H1 (cell line): ENCODE data around the gene TAF8. TPM values are rescaled to one million over a fixed set of nuclear protein-coding genes. Genes with fewer than 3 reads are reported as not detected.

Experiments
- polyA plus RNA-seq, 7 experiments: library from polyadenylated mRNA; depleted of rRNA in 3 of 7; stranded (reverse) in 5 of 7; unstranded in 2 of 7; fragments of >200 nt in 5 of 7; fragments of 200-250 nt in 2 of 7; gene quantifications; 1 replicate in 5 of 7; 2 replicates in 1 of 7; 4 replicates in 1 of 7; pipeline versions ENCODE4 v1.2.1 to v1.2.3, GENCODE V29; 2011 to 2013; ENCODE audit warnings: missing spikeins in 2 of 7, mixed read lengths in 2 of 7
- total RNA-seq: library from RNA; stranded (reverse); fragmentation: NEBNext Ultra II Directional; extraction: Animal tissue kit (Norgen Biotek cat#: 25700); gene quantifications from 2 replicates; pipeline ENCODE4 v1.2.1, GENCODE V29; 2021
- TF ChIP-seq, protein P1 (sequence below): fragments of 300-600 bp; sonication (generic); IDR thresholded peaks from 2 replicates; pipeline ENCODE4 v1.7.1; 2012; ENCODE audit warnings: low read length, moderate library complexity, mild to moderate bottlenecking, inconsistent platforms; ENCODE audit not compliant: insufficient replicate concordance

Gene TAF8
- total and polyA plus RNA-seq, 2 of the 8 experiments (the other 6 are each of a cell fraction or from before 2014, with no cell fraction given), result 32.2 to 34.0 TPM

DNA sequence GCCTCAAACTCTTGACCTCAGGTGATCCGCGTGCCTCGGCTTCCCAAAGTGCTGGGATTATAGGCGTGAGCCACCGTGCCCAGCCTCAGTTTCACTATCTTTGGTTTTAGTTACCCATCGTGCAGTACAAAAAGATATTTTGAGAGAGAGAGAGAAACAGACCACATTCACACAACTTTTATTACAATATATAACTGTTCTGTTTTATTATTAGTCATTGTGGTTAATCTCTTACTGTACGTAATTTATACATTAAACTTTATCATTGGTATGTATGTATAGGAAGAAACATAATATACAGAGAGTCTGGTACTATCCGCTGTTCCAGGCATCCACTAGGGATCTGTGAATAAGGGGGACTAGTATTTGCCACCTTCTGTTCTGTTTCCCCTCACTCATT is 29.4 kb upstream of the TAF8 start (continued):
- TF ChIP-seq, protein P1, sequence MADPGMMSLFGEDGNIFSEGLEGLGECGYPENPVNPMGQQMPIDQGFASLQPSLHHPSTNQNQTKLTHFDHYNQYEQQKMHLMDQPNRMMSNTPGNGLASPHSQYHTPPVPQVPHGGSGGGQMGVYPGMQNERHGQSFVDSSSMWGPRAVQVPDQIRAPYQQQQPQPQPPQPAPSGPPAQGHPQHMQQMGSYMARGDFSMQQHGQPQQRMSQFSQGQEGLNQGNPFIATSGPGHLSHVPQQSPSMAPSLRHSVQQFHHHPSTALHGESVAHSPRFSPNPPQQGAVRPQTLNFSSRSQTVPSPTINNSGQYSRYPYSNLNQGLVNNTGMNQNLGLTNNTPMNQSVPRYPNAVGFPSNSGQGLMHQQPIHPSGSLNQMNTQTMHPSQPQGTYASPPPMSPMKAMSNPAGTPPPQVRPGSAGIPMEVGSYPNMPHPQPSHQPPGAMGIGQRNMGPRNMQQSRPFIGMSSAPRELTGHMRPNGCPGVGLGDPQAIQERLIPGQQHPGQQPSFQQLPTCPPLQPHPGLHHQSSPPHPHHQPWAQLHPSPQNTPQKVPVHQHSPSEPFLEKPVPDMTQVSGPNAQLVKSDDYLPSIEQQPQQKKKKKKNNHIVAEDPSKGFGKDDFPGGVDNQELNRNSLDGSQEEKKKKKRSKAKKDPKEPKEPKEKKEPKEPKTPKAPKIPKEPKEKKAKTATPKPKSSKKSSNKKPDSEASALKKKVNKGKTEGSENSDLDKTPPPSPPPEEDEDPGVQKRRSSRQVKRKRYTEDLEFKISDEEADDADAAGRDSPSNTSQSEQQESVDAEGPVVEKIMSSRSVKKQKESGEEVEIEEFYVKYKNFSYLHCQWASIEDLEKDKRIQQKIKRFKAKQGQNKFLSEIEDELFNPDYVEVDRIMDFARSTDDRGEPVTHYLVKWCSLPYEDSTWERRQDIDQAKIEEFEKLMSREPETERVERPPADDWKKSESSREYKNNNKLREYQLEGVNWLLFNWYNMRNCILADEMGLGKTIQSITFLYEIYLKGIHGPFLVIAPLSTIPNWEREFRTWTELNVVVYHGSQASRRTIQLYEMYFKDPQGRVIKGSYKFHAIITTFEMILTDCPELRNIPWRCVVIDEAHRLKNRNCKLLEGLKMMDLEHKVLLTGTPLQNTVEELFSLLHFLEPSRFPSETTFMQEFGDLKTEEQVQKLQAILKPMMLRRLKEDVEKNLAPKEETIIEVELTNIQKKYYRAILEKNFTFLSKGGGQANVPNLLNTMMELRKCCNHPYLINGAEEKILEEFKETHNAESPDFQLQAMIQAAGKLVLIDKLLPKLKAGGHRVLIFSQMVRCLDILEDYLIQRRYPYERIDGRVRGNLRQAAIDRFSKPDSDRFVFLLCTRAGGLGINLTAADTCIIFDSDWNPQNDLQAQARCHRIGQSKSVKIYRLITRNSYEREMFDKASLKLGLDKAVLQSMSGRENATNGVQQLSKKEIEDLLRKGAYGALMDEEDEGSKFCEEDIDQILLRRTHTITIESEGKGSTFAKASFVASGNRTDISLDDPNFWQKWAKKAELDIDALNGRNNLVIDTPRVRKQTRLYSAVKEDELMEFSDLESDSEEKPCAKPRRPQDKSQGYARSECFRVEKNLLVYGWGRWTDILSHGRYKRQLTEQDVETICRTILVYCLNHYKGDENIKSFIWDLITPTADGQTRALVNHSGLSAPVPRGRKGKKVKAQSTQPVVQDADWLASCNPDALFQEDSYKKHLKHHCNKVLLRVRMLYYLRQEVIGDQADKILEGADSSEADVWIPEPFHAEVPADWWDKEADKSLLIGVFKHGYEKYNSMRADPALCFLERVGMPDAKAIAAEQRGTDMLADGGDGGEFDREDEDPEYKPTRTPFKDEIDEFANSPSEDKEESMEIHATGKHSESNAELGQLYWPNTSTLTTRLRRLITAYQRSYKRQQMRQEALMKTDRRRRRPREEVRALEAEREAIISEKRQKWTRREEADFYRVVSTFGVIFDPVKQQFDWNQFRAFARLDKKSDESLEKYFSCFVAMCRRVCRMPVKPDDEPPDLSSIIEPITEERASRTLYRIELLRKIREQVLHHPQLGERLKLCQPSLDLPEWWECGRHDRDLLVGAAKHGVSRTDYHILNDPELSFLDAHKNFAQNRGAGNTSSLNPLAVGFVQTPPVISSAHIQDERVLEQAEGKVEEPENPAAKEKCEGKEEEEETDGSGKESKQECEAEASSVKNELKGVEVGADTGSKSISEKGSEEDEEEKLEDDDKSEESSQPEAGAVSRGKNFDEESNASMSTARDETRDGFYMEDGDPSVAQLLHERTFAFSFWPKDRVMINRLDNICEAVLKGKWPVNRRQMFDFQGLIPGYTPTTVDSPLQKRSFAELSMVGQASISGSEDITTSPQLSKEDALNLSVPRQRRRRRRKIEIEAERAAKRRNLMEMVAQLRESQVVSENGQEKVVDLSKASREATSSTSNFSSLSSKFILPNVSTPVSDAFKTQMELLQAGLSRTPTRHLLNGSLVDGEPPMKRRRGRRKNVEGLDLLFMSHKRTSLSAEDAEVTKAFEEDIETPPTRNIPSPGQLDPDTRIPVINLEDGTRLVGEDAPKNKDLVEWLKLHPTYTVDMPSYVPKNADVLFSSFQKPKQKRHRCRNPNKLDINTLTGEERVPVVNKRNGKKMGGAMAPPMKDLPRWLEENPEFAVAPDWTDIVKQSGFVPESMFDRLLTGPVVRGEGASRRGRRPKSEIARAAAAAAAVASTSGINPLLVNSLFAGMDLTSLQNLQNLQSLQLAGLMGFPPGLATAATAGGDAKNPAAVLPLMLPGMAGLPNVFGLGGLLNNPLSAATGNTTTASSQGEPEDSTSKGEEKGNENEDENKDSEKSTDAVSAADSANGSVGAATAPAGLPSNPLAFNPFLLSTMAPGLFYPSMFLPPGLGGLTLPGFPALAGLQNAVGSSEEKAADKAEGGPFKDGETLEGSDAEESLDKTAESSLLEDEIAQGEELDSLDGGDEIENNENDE, result no peak
